ENCODE data around the gene FLVCR2. TPM values are rescaled to one million over a fixed set of nuclear protein-coding genes. Genes with fewer than 3 reads are reported as not detected.

FLVCR2 gene
- total and polyA plus RNA-seq, 2 donors (not counting 1 experiment from before 2014, with no cell fraction given): 0.31 to 1.6 TPM

GRCh38 chr14:75657331-75657730, 78.9 kb downstream of the FLVCR2 start:
- CTCF ChIA-PET: interaction anchor here (0.9 to 13.9 kb wide), 6 partner anchors 11 to 96 kb away, joined by 3 to 447 read pairs (median 4); partner anchors contain the start of gene FLVCR2
- Mint-ChIP-seq H3K9me3 (ENCODE audit: insufficient read depth) (no peaks in the 10 kb centered on the region), H3K27me3 (no peaks in the 10 kb centered on the region), H3K4me3 (no peak overlapping the region), H3K4me1 (peaks cover 23% of the 10 kb centered on the region), H3K27ac (no peak overlapping the region)
- POLR2A ChIA-PET: no interaction called here
- Histone ChIP-seq H3K4me2 (replicated peaks; ENCODE audit: low read depth, low read length, poor library complexity, severe bottlenecking) (no peak overlapping the region), H3K27me3 (replicated peaks in 1 of 4; ENCODE audit: control extremely low read depth in 1 of 4, control insufficient read depth in 3 of 4, insufficient read depth in 4 of 4, low read length in 3 of 4) (no peaks in the 10 kb centered on the region), H3K79me2 (ENCODE audit: control insufficient read depth, insufficient read depth, low read length) (no peaks in the 10 kb centered on the region), H3K4me1 (ENCODE audit: control insufficient read depth in 2 of 2, insufficient read depth in 2 of 2, low read length in 2 of 2) (peaks cover 14 to 15% of the 10 kb centered on the region in 2 donors), H2AFZ (ENCODE audit: insufficient read depth, low read depth, low read length, poor library complexity, severe bottlenecking) (no peak overlapping the region), H4K20me1 (ENCODE audit: control insufficient read depth, insufficient read depth, low read length, poor library complexity, severe bottlenecking) (no peaks in the 10 kb centered on the region), H3K9me3 (ENCODE audit: control extremely low read depth in 1 of 3, control insufficient read depth in 2 of 3, insufficient read depth in 1 of 3, low read length in 2 of 3) (no peaks in the 10 kb centered on the region), H3K27ac (ENCODE audit: low read length in 2 of 2) (no peak overlapping the region), H3K9ac (ENCODE audit: low read length) (no peak overlapping the region), H3K4me3 (ENCODE audit: control extremely low read depth in 1 of 5, extremely low read depth in 1 of 5, insufficient read depth in 1 of 5, low read depth in 2 of 5, low read length in 4 of 5) (no peak overlapping the region), H3K36me3 (replicated peaks in 1 of 2; ENCODE audit: control extremely low read depth in 1 of 2, control insufficient read depth in 1 of 2, extremely low read depth in 1 of 2, insufficient read depth in 2 of 2, low read length in 1 of 2) (peaks cover 4 to 40% of the 10 kb centered on the region in 2 experiments)
- 100% methylated on average over 1 of the region's 4 CpGs for WGBS (ENCODE audit: insufficient coverage)
- no peak for ATAC-seq (ENCODE audit: low read depth)
- no peak for DNase-seq
- intact Hi-C loops (cut with micrococcal nuclease): no loop called here
- TF ChIP-seq CTCF (IDR thresholded peaks at IDR 0.05): no peak
- no peak for TF ChIP-seq EZH2 (IDR thresholded peaks at IDR 0.05; ENCODE audit: borderline replicate concordance, insufficient read depth, low read depth, low read length, poor library complexity, severe bottlenecking)

- no peaks in the 10 kb centered on the region for H3K27me3 ChIP-seq (replicated peaks in 1 of 4; ENCODE audit: control extremely low read depth in 1 of 4, control insufficient read depth in 3 of 4, insufficient read depth in 4 of 4, low read length in 3 of 4)
- peaks cover 27% of the 10 kb centered on the region for H3K4me1 Mint-ChIP-seq
- no peak overlapping the region for H2AFZ ChIP-seq (ENCODE audit: insufficient read depth, low read depth, low read length, poor library complexity, severe bottlenecking)
- H3K36me3 ChIP-seq (replicated peaks in 1 of 2; ENCODE audit: control extremely low read depth in 1 of 2, control insufficient read depth in 1 of 2, extremely low read depth in 1 of 2, insufficient read depth in 2 of 2, low read length in 1 of 2): peaks cover 4 to 29% of the 10 kb centered on the region in 2 experiments
- H3K4me1 ChIP-seq (ENCODE audit: control insufficient read depth in 2 of 2, insufficient read depth in 2 of 2, low read length in 2 of 2): peaks cover 14 to 15% of the 10 kb centered on the region in 2 donors
- no peak overlapping the region for H3K4me3 ChIP-seq (ENCODE audit: control extremely low read depth in 1 of 5, extremely low read depth in 1 of 5, insufficient read depth in 1 of 5, low read depth in 2 of 5, low read length in 4 of 5)
- no peak overlapping the region for H3K4me2 ChIP-seq (replicated peaks; ENCODE audit: low read depth, low read length, poor library complexity, severe bottlenecking)
- intact Hi-C loops (cut with micrococcal nuclease): no loop called here
- no peaks in the 10 kb centered on the region for H3K9me3 Mint-ChIP-seq (ENCODE audit: insufficient read depth)
- no peak overlapping the region for H3K27ac ChIP-seq (ENCODE audit: low read length in 2 of 2)
- peak overlapping the region; percentile 6 for H3K27ac Mint-ChIP-seq
- no peak for TF ChIP-seq CTCF (IDR thresholded peaks at IDR 0.05)
- no peak for TF ChIP-seq EZH2 (IDR thresholded peaks at IDR 0.05; ENCODE audit: borderline replicate concordance, insufficient read depth, low read depth, low read length, poor library complexity, severe bottlenecking)
- no peak for ATAC-seq (ENCODE audit: low read depth)
- no peaks in the 10 kb centered on the region for H3K9me3 ChIP-seq (ENCODE audit: control extremely low read depth in 1 of 3, control insufficient read depth in 2 of 3, insufficient read depth in 1 of 3, low read length in 2 of 3)
- H3K27me3 Mint-ChIP-seq: no peaks in the 10 kb centered on the region
- ChIA-PET CTCF (interaction anchor here (1.4 to 13.9 kb wide), 2 partner anchors 10 to 83 kb away, joined by 4 to 447 read pairs; partner anchors contain the start of gene FLVCR2), POLR2A (no interaction called here)
- no peak overlapping the region for H3K4me3 Mint-ChIP-seq
- no peaks in the 10 kb centered on the region for H3K79me2 ChIP-seq (ENCODE audit: control insufficient read depth, insufficient read depth, low read length)
- no CpG with 5 or more reads among the region's 2 CpGs for WGBS (ENCODE audit: insufficient coverage)
- DNase-seq: no peak
- H4K20me1 ChIP-seq (ENCODE audit: control insufficient read depth, insufficient read depth, low read length, poor library complexity, severe bottlenecking): no peaks in the 10 kb centered on the region
- H3K9ac ChIP-seq (ENCODE audit: low read length): no peak overlapping the region
These were observed 80.5 kb downstream of the FLVCR2 start for GRCh38 chr14:75658957-75659356.
